Measurements from ENCODE around the gene C14orf132.
"Not testable (repeated sequence)": the region's sequence is repeated elsewhere in the genome, so short reads cannot be mapped to it uniquely, and the experiment has no call there.

The C14orf132 gene

GRCh38 chr14:96058576-96059200 lies 19.5 kb downstream of the C14orf132 start:
- DNase-seq (ENCODE audit: low read depth in 2 of 3, low spot score in 1 of 3) = no peak

DNA sequence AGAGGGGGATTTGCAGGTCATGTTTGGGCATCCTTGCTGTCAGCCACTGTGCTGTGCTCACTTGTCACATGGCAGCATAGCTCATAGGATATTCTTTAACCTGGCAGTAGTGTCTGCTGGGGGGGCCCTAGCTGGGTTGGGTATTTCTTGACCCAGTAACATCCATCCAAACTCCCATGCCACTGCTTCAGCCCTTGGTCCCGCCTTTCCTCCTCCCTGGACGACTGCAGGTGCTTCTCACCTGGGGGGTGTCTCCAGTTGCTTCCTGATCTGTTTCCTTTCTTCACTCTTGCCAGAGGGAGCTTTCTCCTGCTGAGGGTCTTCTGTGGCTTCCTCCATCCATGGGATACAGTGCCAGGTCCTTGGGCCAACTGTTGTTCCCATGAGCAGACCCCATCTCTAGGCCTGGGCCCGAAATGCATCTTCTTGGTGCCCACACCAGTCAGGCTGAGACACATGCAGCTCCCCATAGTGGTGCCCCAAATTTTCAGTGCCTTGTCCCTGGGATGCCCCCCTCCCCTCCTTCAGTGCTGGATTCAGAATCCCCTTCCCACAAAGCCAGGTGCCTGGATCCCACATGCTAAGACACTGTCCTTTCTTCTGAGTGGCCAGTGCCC lies 20.5 kb downstream of the C14orf132 start:
- DNase-seq (ENCODE audit: low read depth in 2 of 3, low spot score in 1 of 3) = no peak

GRCh38 chr14:96060186-96060933 lies 21.2 kb downstream of the C14orf132 start:
- DNase-seq (ENCODE audit: low read depth in 2 of 3, low spot score in 1 of 3) = no peak

GRCh38 chr14:96062010-96062409 lies 22.8 kb downstream of the C14orf132 start:
- DNase-seq (ENCODE audit: low read depth in 2 of 3, low spot score in 1 of 3) = no peak

GRCh38 chr14:96062506-96062905 lies 23.3 kb downstream of the C14orf132 start:
- no peak for DNase-seq (ENCODE audit: low read depth in 2 of 3, low spot score in 1 of 3)

GRCh38 chr14:96064866-96065265 lies 25.7 kb downstream of the C14orf132 start:
- DNase-seq (ENCODE audit: low read depth in 2 of 3, low spot score in 1 of 3) = no peak

GRCh38 chr14:96065661-96066459 lies 26.7 kb downstream of the C14orf132 start:
- no peak for DNase-seq (ENCODE audit: low read depth in 2 of 3, low spot score in 1 of 3)

DNA sequence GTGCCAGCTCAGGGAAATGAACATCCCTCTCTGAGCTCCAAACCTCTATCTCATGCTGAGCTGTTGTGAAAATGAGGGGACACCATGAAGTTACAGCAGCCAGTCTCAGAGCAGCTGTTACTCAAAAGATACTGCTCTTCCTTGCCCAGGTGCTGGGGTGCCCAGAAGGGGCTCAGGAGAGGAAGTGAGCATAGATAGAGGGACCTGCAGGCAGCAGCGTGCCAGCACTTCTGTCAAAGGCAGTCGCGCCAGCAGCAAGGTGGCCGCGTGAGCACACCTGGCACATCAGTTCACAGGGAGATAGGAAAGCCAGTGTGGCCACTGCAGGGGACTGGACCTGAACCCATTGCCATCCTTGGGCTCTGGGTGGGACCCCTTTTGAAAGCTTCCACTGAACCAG lies 27.8 kb downstream of the C14orf132 start:
- no peak for DNase-seq (ENCODE audit: low read depth in 2 of 3, low spot score in 1 of 3)

GRCh38 chr14:96067985-96068930 lies 29.1 kb downstream of the C14orf132 start:
- DNase-seq (ENCODE audit: low read depth in 2 of 3, low spot score in 1 of 3) = no peak

- no peak for DNase-seq (ENCODE audit: low read depth in 2 of 3, low spot score in 1 of 3)
Observed at GRCh38 chr14:96069421-96069820, 30.3 kb downstream of the C14orf132 start.

GRCh38 chr14:96071561-96071960 lies 32.4 kb downstream of the C14orf132 start:
- DNase-seq (ENCODE audit: low read depth in 2 of 3, low spot score in 1 of 3) = no peak

GRCh38 chr14:96072076-96072475 lies 32.9 kb downstream of the C14orf132 start:
- DNase-seq (ENCODE audit: low read depth in 2 of 3, low spot score in 1 of 3) = no peak

GRCh38 chr14:96072746-96073145 lies 33.6 kb downstream of the C14orf132 start:
- DNase-seq (ENCODE audit: low read depth in 2 of 3, low spot score in 1 of 3) = no peak

DNA sequence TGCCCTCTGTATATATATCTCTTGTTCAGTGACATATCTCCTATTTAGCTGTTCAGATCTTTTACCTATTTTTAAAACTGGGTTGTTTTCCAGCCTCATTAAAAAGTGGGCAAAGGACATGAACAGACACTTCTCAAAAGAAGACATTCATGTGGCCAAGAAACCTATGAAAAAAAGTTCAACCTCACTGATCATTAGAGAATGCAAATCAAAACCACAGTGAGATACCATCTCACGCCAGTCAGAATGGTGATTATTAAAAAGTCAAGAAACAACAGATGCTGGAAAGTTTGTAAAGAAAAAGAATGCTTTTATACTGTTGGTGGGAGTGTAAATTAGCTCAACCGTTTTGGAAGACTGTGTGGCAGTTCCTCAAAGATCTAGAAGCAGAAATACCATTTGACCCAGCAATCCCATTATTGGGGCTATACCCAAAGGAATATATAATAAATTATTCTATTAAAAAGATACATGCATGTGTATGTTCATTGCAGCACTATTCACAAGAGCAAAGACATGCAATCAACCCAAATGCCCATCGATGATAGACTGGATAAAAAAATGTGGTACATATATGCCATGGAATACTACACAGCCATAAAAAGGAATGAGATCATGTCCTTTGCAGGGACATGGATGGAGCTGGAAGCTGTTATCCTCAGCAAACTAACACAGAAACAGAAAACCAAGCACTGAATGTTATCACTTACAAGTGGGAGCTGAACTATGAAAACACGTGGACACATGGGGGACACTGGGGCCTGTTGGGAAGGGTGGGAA lies 34.3 kb downstream of the C14orf132 start:
- DNase-seq (ENCODE audit: low read depth in 2 of 3, low spot score in 1 of 3) = not testable (repeated sequence)

DNA sequence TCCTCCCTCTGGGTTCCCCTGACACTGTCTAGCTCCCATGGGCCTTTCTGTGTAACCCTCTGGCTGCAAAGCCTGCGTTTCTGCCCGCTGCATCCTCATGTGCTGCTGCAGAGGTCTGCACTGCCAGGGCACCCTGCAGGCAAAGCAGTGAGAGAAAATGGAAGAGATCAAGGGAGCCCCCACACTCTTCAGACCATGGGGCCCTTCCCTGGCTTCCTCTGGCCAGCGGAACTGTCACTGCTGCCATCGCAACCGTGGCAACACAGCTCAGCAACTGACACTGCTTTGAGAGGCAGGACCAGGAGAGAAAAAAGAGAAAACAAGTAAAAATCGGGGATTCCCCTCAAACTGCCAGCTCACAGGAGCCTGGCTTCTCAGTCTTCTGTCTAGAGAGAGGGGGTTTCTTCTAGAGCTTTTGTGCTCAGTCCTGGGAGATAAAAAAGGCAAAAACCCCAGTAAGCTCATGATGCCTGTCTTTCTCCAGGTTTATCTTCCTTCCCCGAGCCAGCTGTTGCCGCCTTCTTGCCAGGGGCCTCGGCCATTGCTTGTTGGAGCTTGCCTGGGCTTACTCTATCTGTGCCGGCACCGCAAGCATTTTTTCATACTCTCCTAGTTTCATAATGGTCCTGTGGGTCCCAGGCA lies 38.9 kb downstream of the C14orf132 start:
- DNase-seq (ENCODE audit: low read depth in 2 of 3, low spot score in 1 of 3) = no peak

GRCh38 chr14:96078625-96079016 lies 39.5 kb downstream of the C14orf132 start:
- DNase-seq (ENCODE audit: low read depth in 2 of 3, low spot score in 1 of 3) = no peak

- DNase-seq (ENCODE audit: low read depth in 2 of 3, low spot score in 1 of 3) = no peak
Observed at GRCh38 chr14:96079066-96079465, 39.9 kb downstream of the C14orf132 start.

- no peak for DNase-seq (ENCODE audit: low read depth in 2 of 3, low spot score in 1 of 3)
Observed at GRCh38 chr14:96080571-96080970, 41.4 kb downstream of the C14orf132 start.

DNA sequence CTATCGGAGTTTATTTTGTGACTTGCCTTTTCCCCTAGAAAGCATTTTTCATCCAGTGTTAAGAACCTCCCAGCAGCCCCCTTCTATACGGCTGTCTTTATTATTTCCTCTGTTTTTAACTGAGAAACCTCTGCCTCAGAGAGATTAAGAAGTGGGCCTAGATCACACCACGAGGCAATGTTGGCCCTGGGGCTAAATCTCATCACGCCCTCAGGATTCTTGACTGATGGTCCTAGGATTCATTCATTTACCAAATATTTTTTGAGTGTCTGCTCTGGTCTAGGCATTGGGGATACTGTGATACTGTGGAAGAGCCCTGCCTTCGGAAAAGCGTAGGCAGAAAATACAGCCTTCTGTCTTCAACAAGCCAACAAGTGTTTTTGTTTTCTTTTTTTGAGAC lies 42.1 kb downstream of the C14orf132 start:
- no peak for DNase-seq (ENCODE audit: low read depth in 2 of 3, low spot score in 1 of 3)

Data from stimulated activated CD4-positive, alpha-beta T cell treated with anti-CD3 and anti-CD28 coated beads, Interleukin-12 subunit alpha, Interleukin-12 subunit beta, amount 100 ng/mL, for 48 hours (primary cell).